Measurements from ENCODE around the gene TMEM167A.
A peak's percentile ranks its signal among the peaks of the same experiment; 100 is the strongest.

The TMEM167A gene, protein sequence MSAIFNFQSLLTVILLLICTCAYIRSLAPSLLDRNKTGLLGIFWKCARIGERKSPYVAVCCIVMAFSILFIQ

DNA sequence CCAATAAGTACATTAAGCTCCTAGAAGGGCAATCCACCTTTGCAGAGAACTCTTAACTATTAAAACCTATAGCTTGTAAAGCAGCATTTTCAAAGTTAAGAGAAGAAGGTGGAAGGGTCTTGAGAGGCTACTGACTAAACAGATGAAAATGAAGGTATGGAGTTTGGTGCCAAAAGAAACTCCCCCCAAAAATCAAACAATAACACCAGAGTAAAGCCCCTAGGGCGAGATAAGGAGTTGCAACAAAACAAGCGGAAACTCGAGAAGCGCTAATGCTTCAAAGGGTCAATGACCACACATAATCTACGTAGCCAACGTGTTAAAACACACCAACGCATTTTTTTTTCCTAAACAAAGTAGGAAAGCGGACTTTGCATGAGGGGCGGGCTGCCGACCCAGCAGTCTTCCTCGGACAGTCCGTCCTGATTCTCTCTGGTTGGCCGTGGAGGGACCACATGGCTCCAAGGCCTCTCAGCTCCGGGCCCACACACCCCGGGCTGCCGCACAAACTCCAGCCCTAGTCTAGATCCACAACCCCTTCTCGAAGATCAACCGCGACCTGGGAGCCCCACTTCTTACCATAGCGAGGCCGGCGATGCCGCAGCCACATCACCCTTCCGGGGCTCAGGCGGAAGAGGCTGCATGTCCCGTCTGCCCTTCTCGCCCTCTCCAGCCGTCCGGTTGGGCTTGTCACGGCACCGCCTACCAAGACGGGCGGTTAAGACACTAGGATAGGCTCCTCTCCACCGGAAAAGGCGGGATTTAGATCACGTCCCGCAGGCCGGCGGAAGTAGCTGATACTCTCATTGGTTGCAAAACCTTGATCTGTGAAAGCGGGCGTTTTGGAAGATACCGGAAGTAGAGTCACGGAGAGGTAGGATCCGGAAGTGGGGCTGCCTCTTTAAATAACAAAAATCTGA is at the start of gene TMEM167A, which contains the start of gene XRCC4:
TSS of gene TMEM167A (minus strand) at position 653 of the 920 bp plus-strand sequence. CDS start at position 582, 71 bp downstream.
TSS of gene XRCC4 (plus strand) at position 806 of the 920 bp plus-strand sequence. CDS start 27,373 bp downstream, outside the sequence.
- DNase-seq (ENCODE audit: low spot score) (peak; percentile 91), FAIRE-seq (peak; percentile 86)

DNA sequence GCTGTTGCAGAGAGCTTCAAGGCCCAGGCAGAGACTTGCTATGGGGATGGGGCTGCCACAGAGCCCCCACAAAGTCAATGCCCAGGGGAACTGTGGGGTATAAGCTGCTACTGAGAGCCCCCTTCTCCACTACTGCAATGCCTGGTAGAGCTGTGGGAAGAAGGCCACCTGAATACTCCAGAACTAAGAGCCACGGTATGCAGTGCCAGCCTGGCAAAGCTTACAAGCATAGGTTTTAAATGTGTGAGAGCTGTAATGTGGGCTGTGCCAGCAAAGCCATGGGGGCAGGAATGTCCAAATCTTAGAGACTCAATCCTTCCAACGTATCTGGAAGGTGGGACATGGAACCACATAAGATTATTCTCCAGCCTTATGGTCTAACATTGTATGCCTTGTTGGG is 49.3 kb upstream of the TMEM167A start:
- DNase-seq (ENCODE audit: low spot score) (no peak), FAIRE-seq (no peak)

DNA sequence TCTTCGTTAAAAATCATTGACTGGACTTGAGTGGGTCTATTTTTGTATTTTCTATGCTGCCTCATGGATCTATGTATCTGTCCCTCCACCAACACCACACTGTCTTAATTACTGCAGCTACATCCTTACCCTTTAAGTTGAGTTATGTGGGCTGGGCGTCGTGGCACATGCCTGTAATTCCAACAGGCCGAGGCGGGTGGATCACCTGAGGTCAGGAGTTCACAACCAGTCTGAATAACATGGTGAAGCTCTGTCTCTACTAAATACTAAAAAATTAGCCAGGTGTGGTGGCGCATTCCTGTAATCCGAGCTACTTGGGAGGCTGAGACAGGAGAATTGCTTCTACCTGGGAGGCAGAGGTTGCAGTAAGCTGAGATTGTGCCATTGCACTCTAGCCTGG is 48.4 kb upstream of the TMEM167A start:
- FAIRE-seq (no peak), DNase-seq (ENCODE audit: low spot score) (no peak)

DNA sequence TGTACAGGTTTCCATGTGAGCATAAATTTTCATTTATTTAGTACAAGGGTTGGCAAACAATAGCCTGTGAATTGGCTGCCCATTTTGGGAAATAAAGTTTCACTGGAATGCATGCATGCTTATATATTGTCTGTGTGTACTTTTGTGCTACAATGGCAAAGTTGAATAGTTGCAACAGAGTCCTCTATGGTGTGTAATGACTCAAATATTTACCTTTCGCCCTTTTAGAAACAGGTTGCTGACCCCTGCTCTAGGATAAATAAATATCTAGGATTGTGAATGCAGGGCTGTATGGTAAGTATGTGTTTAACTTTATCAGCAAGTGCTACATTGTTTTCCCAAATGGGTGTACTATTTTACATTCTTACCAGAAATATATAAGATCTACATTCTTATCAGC is 47.4 kb upstream of the TMEM167A start:
- no peak for DNase-seq (ENCODE audit: low spot score)
- no peak for FAIRE-seq

DNA sequence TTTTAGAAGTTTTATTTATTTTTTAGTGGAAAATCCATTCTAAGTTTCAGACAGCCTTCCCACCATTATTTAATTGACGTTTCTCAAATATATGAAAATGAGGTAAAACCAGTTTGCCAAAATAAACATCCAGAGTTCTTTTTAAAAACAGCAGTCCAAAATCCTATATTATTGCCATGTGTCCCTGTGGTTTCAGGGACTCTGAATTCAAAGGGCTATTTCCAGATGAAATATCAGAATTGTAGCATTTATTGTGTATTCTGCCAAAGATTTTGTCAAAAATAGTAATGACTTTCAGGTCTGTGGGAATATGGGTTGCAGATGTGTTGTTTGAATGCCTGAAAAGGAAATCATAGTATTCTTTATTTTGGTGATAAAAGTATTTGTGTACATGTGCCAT is 41.8 kb upstream of the TMEM167A start:
- FAIRE-seq, result no peak
- no peak for DNase-seq (ENCODE audit: low spot score)

DNA sequence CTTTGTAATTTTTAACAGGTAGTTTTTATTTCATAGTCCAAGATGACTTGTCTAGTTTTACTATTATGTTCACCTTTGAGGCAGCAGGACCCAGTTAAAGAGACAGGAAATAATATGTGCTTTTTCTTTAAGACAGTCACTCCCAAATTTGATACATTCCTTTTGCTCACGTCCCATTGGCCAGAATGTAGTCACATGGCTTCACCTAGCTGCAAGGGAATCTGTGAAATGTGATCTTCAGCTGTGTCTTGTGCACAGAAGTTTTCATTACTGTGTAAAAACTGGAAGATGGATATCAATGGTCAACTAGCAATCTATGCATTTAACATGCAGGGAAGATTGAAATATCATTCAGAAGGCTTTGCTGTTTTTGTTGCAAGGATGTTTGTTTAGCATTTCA is 41.3 kb upstream of the TMEM167A start:
- DNase-seq (ENCODE audit: low spot score), result no peak

DNA sequence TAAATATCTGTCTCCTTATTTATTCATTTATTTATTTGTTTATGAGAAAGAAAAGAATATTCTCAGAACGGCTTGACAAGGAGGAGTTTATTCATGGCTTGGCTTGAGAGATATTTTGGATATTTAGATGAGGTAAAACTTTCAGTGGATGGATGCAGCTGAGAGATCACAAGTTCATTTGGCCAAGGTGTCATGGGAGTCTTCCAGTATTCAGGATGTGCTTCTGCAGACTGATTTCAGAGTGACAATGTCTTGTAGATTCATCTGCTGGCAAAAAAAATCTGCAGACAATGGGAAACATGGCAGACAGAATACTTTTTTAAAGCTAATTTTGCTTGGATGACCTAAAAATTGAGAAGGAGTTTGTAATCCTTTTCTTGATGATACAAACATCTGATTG is 38.6 kb upstream of the TMEM167A start:
- FAIRE-seq, result no peak
- no peak for DNase-seq (ENCODE audit: low spot score)

More for the DNA sequence above, 41.3 kb upstream of the TMEM167A start:
- FAIRE-seq, result no peak

DNA sequence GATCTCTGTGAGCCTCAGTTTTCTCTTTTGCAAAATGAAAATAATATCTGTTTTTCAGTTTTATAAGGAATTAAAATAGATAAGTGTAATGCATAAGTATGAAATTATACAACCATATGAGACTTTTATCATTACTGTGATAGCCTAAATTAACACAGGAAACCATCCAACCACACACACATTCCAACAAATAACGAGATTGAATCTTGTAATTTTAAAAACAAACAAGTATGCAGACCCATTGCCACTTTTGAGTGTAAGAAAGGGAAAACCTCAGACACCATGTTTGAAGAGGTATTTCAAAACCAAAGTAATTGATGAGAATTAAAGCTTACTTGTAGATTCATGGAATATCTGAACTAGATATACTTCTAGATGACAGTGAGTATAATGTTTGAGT is 32.2 kb upstream of the TMEM167A start:
- DNase-seq (ENCODE audit: low spot score) (no peak), FAIRE-seq (no peak)

DNA sequence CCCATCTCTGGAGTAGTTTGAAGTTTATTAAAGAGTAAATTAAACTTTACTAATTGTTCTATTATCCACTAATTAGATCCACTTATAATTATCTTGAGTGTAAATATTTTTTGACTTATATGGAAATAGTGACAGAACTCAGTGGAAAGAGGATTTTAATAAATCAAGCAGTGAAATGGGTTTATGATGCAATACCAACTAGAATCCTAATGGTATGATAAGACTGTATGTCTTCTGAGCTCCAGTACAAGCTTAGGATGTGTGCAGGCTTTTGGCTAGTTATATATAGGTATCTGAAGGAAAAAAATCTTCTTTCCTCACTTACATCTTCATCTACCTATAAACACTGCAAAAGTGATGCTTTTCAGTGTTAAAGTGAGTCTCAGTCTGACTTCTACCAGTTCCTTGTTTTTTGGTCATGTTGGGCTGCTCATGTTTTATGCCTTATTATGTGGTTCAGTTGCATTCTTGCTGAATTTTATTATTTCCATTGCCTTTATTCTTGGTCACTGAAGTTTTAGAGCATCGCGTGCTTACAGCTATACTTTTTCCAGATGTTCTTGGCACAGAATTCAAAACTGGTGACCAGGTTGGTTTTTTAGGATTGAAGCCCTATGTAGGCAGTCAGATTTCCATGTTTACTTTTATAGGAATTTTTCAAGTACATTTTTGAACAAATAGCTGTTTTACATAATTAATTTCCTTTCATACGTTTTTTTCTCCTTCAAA is 30.7 kb upstream of the TMEM167A start:
- FAIRE-seq (no peak), DNase-seq (ENCODE audit: low spot score) (no peak)

DNA sequence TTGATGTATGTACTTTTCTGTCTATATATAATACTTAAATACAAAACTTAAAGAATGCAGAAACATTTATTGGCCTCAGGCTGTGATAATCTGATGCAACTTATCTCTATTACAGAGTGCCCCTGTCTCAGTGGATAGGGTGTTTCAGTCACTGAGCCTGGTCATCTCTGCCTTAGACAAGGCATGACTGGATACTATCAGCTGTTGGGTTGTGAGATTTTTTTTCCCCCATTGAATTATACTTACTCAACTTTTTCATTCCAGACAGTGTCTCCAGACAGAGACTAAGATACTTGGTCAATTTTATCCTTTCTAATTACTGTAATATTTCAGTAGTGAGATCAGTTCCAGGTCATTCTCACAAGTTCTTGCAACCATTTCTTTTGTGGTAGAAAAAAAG is 26.8 kb upstream of the TMEM167A start:
- no peak for DNase-seq (ENCODE audit: low spot score)
- no peak for FAIRE-seq

DNA sequence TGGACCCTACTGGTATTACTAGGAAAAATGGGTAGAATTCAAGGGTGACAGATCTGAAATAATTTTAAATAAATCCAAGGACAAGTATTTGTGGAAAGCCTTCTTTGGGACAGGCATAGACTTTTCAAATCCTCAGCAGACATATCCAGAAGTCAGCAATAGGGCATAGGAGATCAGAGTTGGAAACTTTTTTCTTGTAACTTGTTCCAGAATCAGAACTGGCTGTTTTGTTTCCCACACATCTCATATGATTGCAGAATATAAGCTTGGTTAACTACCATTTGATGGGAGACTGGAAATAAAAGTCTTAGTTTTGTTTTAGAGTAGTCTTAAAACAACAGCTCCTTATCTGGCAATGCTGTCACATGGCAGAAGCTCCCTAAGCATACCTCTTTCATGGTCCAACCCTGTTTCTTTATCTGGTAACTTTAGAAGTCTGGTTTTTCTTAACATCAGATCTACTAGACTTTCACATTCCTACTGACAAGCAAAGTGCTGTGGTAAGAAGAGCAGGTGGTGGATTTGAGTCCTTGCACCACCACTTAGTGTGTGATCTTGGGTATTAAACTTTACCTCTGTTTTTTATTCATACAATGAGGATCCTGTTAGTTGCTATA is 25.3 kb upstream of the TMEM167A start:
- no peak for DNase-seq (ENCODE audit: low spot score)

DNA sequence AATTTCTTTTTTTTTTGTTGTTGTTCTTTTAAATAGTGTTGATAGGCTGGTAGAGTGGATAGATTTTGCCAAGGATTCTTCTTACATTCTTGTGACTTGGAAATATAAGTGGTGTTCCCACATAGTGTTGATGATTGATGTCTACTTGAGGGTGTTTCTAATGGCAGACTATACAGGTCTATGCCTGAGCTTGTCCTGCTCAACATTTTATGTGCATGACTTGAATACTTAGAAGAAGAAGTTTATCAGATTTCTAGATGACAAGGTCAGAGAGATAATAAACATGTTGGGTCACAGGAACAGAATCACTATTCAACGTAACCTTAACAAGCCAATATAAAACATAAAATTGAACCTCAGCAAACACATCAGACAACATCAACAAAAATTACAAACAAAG is 24.3 kb upstream of the TMEM167A start:
- DNase-seq (ENCODE audit: low spot score) (no peak), FAIRE-seq (no peak)

More for the DNA sequence above, 25.3 kb upstream of the TMEM167A start:
- no peak for FAIRE-seq

DNA sequence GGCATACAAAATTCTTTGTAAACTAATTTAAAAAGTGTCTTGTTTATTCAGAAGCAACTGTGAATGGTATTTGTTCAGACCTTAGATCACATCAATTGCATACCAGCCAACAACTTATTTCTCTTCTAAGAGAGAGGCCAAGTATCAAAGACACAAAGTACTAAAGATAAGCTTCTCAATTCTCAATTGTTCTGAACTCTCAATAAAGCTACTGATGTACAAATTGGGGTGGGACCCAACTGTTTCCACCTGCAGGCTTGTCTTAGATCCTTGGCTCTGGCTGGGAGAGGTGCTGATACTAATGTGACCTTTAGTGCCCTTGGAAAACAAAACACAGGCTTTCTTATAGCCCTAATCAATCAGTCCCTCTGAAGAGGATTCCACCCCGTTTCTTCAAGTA is 22.3 kb upstream of the TMEM167A start:
- no peak for FAIRE-seq

DNA sequence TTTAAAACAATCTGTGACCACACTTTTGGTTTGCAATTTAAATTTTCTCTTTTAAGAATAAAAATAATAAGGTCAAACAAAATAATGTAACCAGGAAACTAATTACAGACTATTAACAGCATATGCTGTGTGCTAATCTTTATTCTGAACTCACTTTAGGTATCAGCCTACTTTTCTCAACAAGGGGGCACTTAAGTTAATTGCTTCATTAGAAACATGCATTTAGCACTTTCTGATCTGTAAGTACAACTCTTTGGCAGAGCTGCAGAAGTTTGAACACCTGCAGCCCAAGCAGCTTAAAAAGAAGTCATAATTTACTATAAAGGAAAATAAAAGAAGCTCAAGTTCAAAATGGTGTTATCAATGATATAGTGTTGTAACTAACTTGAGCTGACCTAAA is 21.8 kb upstream of the TMEM167A start:
- FAIRE-seq (no peak), DNase-seq (ENCODE audit: low spot score) (no peak)

More for the DNA sequence above, 22.3 kb upstream of the TMEM167A start:
- no peak for DNase-seq (ENCODE audit: low spot score)

DNA sequence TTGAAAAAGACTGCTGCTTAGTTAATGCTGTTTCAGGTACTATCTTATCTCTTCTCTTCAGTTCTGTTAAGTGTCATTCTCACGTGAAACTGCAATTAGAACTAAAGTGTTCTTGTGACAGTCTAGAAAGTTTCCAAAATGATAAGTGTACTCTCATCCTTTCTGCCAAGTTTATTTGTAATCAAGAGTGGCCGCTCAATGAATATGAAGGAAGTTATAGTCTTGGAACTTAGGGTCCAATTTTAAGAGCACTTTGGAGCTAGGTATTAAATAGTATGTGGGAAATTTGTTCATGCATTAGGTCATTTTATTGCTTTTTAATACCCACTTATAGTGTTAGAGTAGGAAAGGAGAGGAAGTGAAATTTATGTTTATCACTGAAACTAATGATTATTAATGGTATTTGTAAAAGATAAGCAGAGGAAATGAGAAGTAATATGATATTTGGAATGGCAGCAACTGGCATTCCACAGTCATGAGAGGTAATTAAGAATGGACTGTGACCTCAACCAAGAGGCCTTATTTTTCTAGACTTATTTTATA is 20.6 kb upstream of the TMEM167A start:
- DNase-seq (ENCODE audit: low spot score) (no peak), FAIRE-seq (no peak)

DNA sequence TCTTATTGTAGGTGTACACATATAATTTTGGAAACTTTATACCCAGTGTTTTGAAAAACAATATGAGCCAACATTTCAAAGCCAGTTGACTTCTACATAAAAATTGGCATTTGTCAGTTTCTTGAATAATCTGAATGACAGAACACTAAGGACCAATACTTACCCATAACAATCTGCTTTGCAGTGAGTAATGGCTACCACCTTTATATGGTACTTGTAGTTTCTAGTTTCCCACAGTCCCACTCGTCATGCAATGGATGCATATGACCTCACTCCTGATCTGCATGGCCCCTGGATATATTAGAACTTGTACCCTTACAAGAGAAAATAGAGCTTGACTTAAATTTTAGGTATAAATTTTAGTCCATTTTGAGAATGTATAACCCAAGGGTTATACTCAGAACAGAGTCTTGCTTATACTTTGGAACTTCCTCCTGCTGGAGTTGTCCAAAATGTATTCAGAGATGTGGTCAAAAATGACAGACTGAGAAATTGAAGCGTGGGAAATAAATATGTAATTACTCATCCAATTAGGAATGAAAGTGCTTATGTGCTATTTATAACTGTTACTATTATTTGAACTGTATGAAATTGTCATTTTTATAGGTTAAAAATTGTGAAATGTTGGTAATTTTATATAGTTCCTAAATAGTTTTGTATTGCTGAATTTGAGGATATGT is 19.6 kb upstream of the TMEM167A start:
- DNase-seq (ENCODE audit: low spot score) (no peak), FAIRE-seq (no peak)

DNA sequence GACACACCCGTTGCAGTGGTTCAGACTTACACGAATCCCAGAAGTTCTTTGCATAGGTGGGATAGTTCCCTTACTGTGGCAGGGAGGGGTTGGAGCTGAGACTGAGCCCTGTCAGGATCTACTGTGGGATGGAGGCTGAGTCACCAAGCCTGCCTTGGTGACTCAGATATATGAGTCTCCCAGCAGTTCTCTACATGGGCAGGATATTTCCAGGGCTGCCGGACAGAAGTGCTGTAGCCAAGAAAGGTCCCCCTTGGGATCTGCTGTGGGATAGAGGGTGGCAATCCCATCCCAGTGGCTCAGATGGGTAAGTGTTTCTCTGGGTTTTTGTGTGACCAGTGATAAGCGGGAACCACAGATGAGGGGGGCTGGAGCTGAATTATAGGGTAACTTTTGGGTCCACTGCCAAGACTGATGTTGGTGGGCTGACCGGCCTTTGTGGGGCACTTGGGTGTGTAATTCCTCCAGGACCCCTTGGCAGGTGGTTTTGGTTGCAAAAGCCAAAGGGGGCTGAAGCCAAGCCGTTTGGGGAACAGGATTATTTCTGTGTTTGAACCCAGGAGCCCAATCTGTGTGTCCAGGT is 18.9 kb upstream of the TMEM167A start:
- FAIRE-seq (peak; percentile 46), DNase-seq (ENCODE audit: low spot score) (peak; percentile 58)

DNA sequence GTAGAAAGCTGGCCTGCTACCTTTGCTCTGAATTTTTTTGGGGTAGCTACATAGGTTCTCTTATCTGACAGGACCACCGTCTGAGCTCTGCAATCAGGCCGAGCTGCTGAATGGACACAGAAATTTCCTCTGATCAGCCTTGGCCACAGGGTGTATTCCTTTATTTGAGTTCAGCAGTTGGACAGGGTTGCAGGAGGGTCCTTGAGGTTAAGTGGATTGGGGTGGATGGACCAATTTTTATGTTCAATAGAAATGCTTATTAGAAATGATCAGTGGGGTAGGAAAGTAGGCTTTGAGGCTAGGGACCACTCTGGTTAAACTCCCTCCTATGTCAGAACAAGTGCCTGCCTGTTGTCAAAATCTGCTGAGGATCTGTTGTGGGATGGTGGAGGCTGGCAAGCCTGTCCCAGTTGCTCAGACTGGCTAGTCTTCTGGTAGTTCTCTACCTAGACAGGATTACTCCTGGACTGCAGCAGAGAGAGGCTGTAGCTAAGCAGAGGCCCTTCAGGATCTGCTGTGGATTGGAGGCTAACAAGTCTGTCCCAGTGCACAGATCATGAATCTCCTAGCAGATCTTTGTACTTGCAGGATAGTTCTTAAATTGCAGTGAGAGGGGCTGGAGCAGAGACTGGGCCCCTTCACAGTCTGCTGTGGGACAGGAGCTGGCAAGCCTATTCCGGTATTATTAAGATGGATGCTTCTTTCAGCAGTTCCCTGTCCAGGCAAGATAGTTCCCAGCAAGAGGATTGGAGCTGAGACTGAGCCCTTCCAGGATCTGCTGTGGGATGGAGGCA is 18.2 kb upstream of the TMEM167A start:
- no peak for DNase-seq (ENCODE audit: low spot score)

DNA sequence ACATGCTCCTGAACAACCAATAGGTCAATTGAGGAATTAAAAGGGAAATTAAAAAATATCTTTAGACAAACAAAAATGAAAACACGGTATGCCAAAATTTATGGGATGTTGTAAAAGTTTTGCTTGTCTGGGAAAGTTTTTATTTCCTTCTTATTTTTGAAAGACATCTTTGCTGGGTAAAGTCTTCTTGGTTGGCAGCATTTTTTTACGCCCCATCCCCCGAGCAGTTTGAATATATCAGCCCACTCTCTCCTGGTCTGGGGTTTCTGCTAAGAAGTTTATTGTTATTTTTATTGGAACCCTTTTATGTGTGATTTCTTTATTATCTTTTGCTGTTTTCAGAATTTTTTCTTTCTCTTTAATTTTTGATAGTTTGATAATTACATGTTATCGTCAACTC is 16.5 kb upstream of the TMEM167A start:
- DNase-seq (ENCODE audit: low spot score), result no peak
- FAIRE-seq, result no peak

More for the DNA sequence above, 18.2 kb upstream of the TMEM167A start:
- FAIRE-seq, result no peak

DNA sequence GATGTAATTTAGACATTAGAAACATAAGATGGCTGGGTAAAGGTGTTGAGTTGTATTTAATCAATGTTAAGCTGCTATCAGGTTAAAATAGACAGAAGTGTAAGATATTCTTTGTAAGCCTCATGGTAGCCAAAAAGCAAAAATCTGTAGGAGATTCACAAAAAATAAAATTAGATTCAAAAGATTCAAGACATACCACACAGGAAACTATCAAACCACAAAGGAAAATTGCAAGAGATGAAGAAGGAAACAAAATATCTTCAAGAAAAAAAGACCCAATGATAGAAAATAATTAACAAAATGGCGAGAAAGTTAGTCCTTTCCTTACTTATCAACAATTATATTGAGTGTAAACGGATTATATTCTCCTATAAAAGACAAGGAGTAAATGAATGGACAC is 15.4 kb upstream of the TMEM167A start:
- DNase-seq (ENCODE audit: low spot score) (no peak), FAIRE-seq (no peak)

All from RCC 7860 (cell line).